Stimulated activated CD4-positive, alpha-beta T cell treated with anti-CD3 and anti-CD28 coated beads, TNF-alpha, amount 100 ng/mL, for 1 hour (primary cell): ENCODE measurements around the gene KIT.

Experiments
- DNase-seq, 3 donors: peaks; one replicate each; pipeline ENCODE4 v3.0.0-alpha.2; 2020; ENCODE audit warnings: low read depth in 3 of 3, low spot score in 1 of 3

Gene KIT

GRCh38 chr4:54660591-54660990 lies 2.8 kb downstream of the KIT start:
- no peak for DNase-seq

- no peak for DNase-seq
Observed at GRCh38 chr4:54661169-54661568, 3.4 kb downstream of the KIT start.

GRCh38 chr4:54661686-54662085 lies 3.9 kb downstream of the KIT start:
- DNase-seq: no peak

- DNase-seq: no peak
Observed at GRCh38 chr4:54662123-54662522, 4.4 kb downstream of the KIT start.

GRCh38 chr4:54662901-54663585 lies 5.3 kb downstream of the KIT start:
- no peak for DNase-seq

GRCh38 chr4:54664400-54664799 lies 6.6 kb downstream of the KIT start:
- DNase-seq: no peak

GRCh38 chr4:54668014-54668611 lies 10.4 kb downstream of the KIT start:
- DNase-seq: no peak

GRCh38 chr4:54669831-54670230 lies 12.1 kb downstream of the KIT start:
- no peak for DNase-seq

GRCh38 chr4:54675721-54676461 lies 18.1 kb downstream of the KIT start:
- no peak for DNase-seq

- no peak for DNase-seq
Observed at GRCh38 chr4:54676658-54677057, 18.9 kb downstream of the KIT start.

GRCh38 chr4:54677416-54677815 lies 19.7 kb downstream of the KIT start:
- no peak for DNase-seq

GRCh38 chr4:54677853-54678650 lies 20.3 kb downstream of the KIT start:
- DNase-seq: no peak

GRCh38 chr4:54678826-54679225 lies 21.1 kb downstream of the KIT start:
- DNase-seq: no peak

GRCh38 chr4:54679813-54680212 lies 22.1 kb downstream of the KIT start:
- no peak for DNase-seq

GRCh38 chr4:54683616-54684346 lies 26.0 kb downstream of the KIT start:
- peak in 2 of 3 donors; percentile 8 to 16 for DNase-seq

- DNase-seq: no peak
Observed at GRCh38 chr4:54685810-54686209, 28.1 kb downstream of the KIT start.

GRCh38 chr4:54687887-54688841 lies 30.4 kb downstream of the KIT start:
- no peak for DNase-seq

- no peak for DNase-seq
Observed at GRCh38 chr4:54695337-54695736, 37.6 kb downstream of the KIT start.

- no peak for DNase-seq
Observed at GRCh38 chr4:54695788-54696187, 38.0 kb downstream of the KIT start.

GRCh38 chr4:54696649-54697048 lies 38.9 kb downstream of the KIT start:
- no peak for DNase-seq
